Fibroblast of mammary gland (primary cell): ENCODE data around the gene CISD1.
"Not testable (repeated sequence)": the region's sequence is repeated elsewhere in the genome, so short reads cannot be mapped to it uniquely, and the experiment has no call there.

Source experiments
- DNase-seq: peaks from one replicate; pipeline ENCODE4 v3.0.0-alpha.2; 2010; ENCODE audit warnings: low read depth
- H3K4me3 ChIP-seq: 2 replicates; pipeline ENCODE4 v1.5.1; 2011; ENCODE audit warnings: low read depth, mild to moderate bottlenecking, low read length, moderate library complexity; ENCODE audit not compliant: control insufficient read depth
- TF ChIP-seq, protein P1 (sequence below): conservative IDR thresholded peaks from 2 replicates; pipeline ENCODE4 v1.5.1; 2011; ENCODE audit warnings: low read depth, low read length, inconsistent platforms; ENCODE audit not compliant: control insufficient read depth, insufficient read depth

The CISD1 gene

DNA sequence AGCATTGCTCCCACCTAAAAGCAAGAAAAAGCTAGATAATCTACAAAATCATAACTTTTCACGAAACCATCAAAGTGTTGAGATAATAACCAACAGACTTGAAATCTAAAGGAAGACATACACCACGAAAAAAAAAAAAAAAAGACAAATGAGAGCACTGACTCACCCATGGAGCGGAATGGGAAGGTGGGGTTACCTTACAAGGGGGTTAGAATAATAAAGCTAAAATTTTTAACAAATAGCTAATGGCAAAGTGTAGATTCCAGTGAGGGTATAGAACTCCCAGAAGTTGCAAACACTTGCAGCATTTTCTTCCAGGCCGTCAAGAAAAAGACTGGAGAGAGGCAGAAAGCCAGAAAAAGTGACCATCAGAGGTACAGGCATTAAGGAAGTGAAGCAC lies 28.4 kb upstream of the CISD1 start:
- DNase-seq, result peak; percentile 44
- no peak overlapping the region for H3K4me3 ChIP-seq
- TF ChIP-seq, protein P1, sequence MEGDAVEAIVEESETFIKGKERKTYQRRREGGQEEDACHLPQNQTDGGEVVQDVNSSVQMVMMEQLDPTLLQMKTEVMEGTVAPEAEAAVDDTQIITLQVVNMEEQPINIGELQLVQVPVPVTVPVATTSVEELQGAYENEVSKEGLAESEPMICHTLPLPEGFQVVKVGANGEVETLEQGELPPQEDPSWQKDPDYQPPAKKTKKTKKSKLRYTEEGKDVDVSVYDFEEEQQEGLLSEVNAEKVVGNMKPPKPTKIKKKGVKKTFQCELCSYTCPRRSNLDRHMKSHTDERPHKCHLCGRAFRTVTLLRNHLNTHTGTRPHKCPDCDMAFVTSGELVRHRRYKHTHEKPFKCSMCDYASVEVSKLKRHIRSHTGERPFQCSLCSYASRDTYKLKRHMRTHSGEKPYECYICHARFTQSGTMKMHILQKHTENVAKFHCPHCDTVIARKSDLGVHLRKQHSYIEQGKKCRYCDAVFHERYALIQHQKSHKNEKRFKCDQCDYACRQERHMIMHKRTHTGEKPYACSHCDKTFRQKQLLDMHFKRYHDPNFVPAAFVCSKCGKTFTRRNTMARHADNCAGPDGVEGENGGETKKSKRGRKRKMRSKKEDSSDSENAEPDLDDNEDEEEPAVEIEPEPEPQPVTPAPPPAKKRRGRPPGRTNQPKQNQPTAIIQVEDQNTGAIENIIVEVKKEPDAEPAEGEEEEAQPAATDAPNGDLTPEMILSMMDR, result no peak

DNA sequence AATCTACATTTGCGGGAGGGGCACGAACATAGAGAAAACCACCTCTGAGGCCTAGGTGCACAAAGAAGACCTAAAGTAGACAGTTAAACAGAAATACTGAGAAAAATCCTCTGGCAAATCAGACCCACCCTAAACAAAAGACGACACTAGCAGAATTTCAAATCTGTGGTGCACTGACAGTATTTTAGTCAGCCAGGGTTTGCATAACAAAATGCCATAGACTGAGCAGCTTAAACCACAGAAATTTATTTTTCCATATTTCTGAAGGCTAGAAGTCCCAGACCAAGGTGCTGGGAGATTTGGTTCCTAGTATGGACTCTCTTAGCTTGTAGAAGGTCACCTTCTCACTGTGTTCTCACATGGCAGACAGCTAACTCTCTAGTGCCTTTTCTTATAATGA lies 27.6 kb upstream of the CISD1 start:
- TF ChIP-seq, protein P1, result no peak
- DNase-seq, result peak; percentile 19
- H3K4me3 ChIP-seq, result no peak overlapping the region

- DNase-seq, result no peak
- TF ChIP-seq, protein P1, result no peak
- no peak overlapping the region for H3K4me3 ChIP-seq
These were observed 25.7 kb upstream of the CISD1 start for GRCh38 chr10:58243269-58243668.

DNA sequence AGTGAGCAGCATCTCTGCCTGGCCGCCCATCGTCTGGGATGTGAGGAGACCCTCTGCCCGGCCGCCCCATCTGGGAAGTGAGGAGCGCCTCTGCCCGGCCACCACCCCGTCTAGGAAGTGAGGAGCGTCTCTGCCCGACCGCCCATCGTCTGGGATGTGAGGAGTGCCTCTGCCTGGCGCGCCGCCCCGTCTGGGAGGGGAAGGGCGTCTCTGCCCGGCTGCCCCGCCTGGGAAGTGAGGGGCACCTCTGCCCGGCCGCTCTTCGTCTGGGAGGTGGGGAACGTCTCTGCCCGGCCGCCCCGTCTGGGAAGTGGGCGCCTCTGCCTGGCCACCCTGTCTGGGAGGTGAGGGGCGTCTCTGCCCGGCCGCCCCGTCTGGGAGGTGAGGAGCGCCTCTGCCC lies 25.2 kb upstream of the CISD1 start:
- not testable (repeated sequence) for H3K4me3 ChIP-seq, DNase-seq

GRCh38 chr10:58244242-58244641 lies 24.7 kb upstream of the CISD1 start:
- not testable (repeated sequence) for DNase-seq, H3K4me3 ChIP-seq

DNA sequence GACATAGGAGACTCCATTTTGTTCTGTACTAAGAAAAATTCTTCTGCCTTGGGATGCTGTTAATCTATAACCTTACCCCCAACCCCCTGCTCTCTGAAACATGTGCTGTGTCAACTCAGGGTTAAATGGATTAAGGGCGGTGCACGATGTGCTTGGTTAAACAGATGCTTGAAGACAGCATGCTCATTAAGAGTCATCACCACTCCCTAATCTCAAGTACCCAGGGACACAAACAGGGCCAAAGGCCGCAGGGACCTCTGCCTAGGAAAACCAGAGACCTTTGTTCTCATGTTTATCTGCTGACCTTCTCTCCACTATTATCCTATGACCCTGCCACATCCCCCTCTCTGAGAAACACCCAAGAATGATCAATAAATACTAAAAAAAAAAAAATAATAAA lies 24.3 kb upstream of the CISD1 start:
- not testable (repeated sequence) for DNase-seq, H3K4me3 ChIP-seq

DNA sequence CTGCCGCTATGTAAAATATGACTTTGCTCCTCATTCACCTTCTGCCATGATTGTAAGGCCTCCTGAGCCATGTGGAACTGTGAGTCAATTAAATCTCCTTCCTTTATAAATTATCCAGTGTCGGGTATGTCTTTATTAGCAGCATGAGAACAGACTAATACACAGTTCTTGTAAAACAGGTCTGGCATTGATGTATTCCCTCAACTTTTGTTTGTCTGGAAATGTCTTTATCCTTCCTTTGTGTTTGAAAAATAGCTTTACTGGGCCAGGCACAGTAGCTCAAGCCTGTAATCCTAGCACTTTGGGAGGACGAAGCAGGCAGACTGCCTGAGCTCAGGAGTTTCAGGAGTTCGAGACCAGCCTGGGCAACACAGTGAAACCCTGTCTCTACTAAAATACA lies 15.8 kb upstream of the CISD1 start:
- H3K4me3 ChIP-seq, result no peak overlapping the region
- DNase-seq, result no peak
- TF ChIP-seq, protein P1, result no peak

DNA sequence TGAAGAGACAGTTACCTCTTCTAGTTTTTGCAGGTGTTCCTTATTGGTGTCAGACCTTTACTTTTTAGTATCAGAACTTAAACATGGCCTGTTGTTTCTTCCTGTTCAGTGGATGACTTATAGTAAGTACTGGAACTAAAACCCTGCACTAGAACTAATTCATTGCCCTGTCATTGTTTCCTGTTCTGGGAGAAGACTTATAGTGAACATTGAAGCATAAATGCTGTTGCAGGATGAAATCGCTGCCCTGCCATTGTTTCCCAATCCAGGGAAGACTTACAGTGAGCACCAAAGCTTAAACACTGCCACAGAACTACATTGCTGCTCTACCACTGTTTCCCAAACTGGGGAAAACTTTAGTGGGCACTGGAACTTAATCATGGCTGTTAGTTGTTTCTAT lies 14.3 kb upstream of the CISD1 start:
- TF ChIP-seq, protein P1, result no peak
- no peak for DNase-seq

DNA sequence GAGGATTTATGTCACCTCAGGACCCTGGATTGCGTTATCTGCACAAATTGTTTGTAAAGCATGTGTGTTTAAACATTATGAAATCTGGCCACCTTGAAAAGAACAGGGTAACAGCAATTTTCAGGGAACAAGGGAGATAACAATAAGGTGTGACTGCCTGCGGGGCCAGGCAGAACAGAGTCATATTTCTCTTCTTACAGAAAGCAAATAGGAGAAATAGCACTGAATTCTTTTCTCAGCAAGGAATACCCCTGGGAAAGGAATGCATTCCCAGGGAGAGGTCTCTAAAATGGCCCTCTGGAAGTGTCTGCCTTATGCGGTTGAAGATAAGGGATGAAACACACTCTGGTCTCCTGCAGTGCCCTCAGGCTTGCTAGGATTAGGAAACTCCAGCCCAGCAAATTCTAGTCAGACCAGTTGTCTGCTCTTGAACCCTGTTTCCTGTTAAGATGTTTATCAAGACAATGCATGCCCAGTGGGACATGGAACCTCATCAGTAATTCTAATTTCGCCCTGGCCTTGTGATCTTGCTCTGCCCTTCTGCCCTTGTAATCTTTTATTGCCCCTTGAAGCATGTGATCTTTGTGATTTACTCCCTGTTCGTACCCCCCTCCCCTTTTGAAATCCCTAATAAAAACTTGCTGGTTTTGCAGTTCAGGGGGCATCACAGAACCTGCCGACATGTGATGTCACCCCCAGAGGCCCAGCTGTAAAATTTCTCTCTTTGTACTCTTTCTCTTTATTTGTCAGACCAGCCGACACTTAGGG lies 12.8 kb upstream of the CISD1 start:
- DNase-seq, H3K4me3 ChIP-seq: not testable (repeated sequence)

More for the DNA sequence above, 14.3 kb upstream of the CISD1 start:
- no peak overlapping the region for H3K4me3 ChIP-seq
